HepG2 (cell line): Measurements from ENCODE around the gene VSIG10L2. TPM values are rescaled to one million over a fixed set of nuclear protein-coding genes. Genes with fewer than 3 reads are reported as not detected.

ENCODE experiments used
- ATAC-seq: fragments of 200-7000 bp; cut with Tn5 transposase; 3 replicates; pipeline ENCODE4 v1.9.1; 2020; ENCODE audit warnings: mild to moderate bottlenecking, moderate library complexity
- BruUV-seq: library from RNA; stranded (reverse); fragments of 400-500 nt; replicated peaks from 2 replicates; lab custom pipeline; 2021; lab: Mats Ljungman, UMichigan
- CTCF ChIA-PET: fragments of 300-600 bp; formaldehyde crosslinking; extraction: SDS; loops from one replicate; lab custom pipeline; 2021; ENCODE audit warnings: low total read pairs, inconsistent platforms, low intra/inter-chr PET ratio; lab: Yijun Ruan, JAX
- POLR2A ChIA-PET: fragments of 350-600 bp; sonication (Branson Sonifier 250); formaldehyde crosslinking; loops from one replicate; lab custom pipeline; 2020; ENCODE audit warnings: antibody characterized with exemption, inconsistent platforms; lab: Yijun Ruan, JAX
- DNase-seq: peaks from one replicate; pipeline ENCODE4 v3.0.0-alpha.2; 2015; ENCODE audit warnings: low spot score
- FAIRE-seq: peaks from 3 replicates; lab custom pipeline; 2011; peaks lifted over from hg19 to GRCh38; lab: Jason Lieb, UNC
- H2AFZ ChIP-seq: one replicate; pipeline ENCODE4 v1.6.1; 2011; ENCODE audit warnings: low read length, inconsistent platforms
- H3K27ac ChIP-seq: fragments of 300-600 bp; 3 replicates; pipeline ENCODE4 v1.8.0; 2011; ENCODE audit warnings: mixed run types, mild to moderate bottlenecking, mixed read lengths, low read length, inconsistent platforms; ENCODE audit not compliant: insufficient read depth; ENCODE audit errors: extremely low read length
- H3K27me3 ChIP-seq, 2 experiments: fragments of 200-600 bp in 1 of 2; 2 replicates in 1 of 2; 3 replicates in 1 of 2; pipeline versions ENCODE4 v1.6.0 to v1.8.0; 2011; ENCODE audit warnings: low read length in 2 of 2, mild to moderate bottlenecking in 2 of 2, moderate library complexity in 2 of 2, inconsistent platforms in 1 of 2; ENCODE audit not compliant: insufficient read depth in 2 of 2, control insufficient read depth in 1 of 2
- H3K36me3 ChIP-seq, 2 experiments: fragments of 200-600 bp in 1 of 2; replicated peaks in 1 of 2; 2 replicates in 1 of 2; 3 replicates in 1 of 2; pipeline versions ENCODE4 v1.5.1 to v1.8.0; 2011; ENCODE audit warnings: low read length in 2 of 2, inconsistent platforms in 1 of 2; ENCODE audit not compliant: insufficient read depth in 2 of 2, control insufficient read depth in 1 of 2
- H3K4me1 ChIP-seq: 2 replicates; pipeline ENCODE4 v1.5.1; 2012; ENCODE audit warnings: low read length, inconsistent platforms; ENCODE audit not compliant: insufficient read depth
- H3K4me2 ChIP-seq: 2 replicates; pipeline ENCODE4 v1.6.0; 2011; ENCODE audit warnings: low read depth, low read length, inconsistent platforms
- H3K4me3 ChIP-seq, 3 experiments: fragments of 200-600 bp in 1 of 3; sonication (generic), shearing (Covaris generic) in 1 of 3; replicated peaks in 1 of 3; 2 replicates each; pipeline ENCODE4 v1.5.1; 2011 to 2016; ENCODE audit warnings: low read length in 3 of 3, inconsistent platforms in 2 of 3, low read depth in 2 of 3, mild to moderate bottlenecking in 2 of 3, control low read depth in 1 of 3, mixed read lengths in 1 of 3; ENCODE audit not compliant: insufficient read depth in 1 of 3
- H3K79me2 ChIP-seq: one replicate; pipeline ENCODE4 v1.6.1; 2011; ENCODE audit warnings: low read length, inconsistent platforms; ENCODE audit not compliant: insufficient read depth
- H3K9ac ChIP-seq: 2 replicates; pipeline ENCODE4 v1.6.0; 2011; ENCODE audit warnings: mild to moderate bottlenecking, low read depth, low read length, inconsistent platforms; ENCODE audit not compliant: insufficient read depth
- H3K9me3 ChIP-seq: 2 replicates; pipeline ENCODE4 v1.5.1; 2012; ENCODE audit warnings: mild to moderate bottlenecking, low read length
- H4K20me1 ChIP-seq: 2 replicates; pipeline ENCODE4 v1.6.0; 2011; ENCODE audit warnings: inconsistent platforms, mild to moderate bottlenecking, low read length, moderate library complexity; ENCODE audit not compliant: insufficient read depth
- HOXA9 ChIP-seq: sonication (generic); formaldehyde crosslinking; IDR thresholded peaks from 2 replicates; pipeline ENCODE4 v1.8.1; 2022; ENCODE audit warnings: missing genetic modification reagents, mild to moderate bottlenecking, moderate library complexity, borderline replicate concordance
- KDM4B ChIP-seq: sonication (generic); formaldehyde crosslinking; IDR thresholded peaks from 2 replicates; pipeline ENCODE4 v1.4.0; 2020; ENCODE audit warnings: missing genetic modification reagents
- NR1H2 ChIP-seq: sonication (generic); formaldehyde crosslinking; IDR thresholded peaks from 2 replicates; pipeline ENCODE4 v1.8.1; 2022; ENCODE audit warnings: low read depth, missing genetic modification reagents, borderline replicate concordance
- ONECUT2 ChIP-seq: sonication (generic); formaldehyde crosslinking; IDR thresholded peaks from 2 replicates; pipeline ENCODE4 v1.4.0; 2020; ENCODE audit warnings: missing genetic modification reagents
- SIN3A ChIP-seq: IDR thresholded peaks from 2 replicates; pipeline ENCODE4 v1.6.1; 2011; ENCODE audit warnings: low read depth, mild to moderate bottlenecking, control low read depth, low read length, borderline replicate concordance
- TAF15 ChIP-seq: fragments of 200-400 bp; formaldehyde crosslinking; IDR thresholded peaks from one replicate; pipeline ENCODE4 v1.6.1; 2018; ENCODE audit warnings: mild to moderate bottlenecking, low read depth, low read length; ENCODE audit not compliant: poor library complexity, severe bottlenecking
- ZBTB7B ChIP-seq: sonication (generic); formaldehyde crosslinking; IDR thresholded peaks from 2 replicates; pipeline ENCODE4 v1.4.0; 2020; ENCODE audit warnings: missing genetic modification reagents
- ZFP62 ChIP-seq: sonication (generic); formaldehyde crosslinking; IDR thresholded peaks from 2 replicates; pipeline ENCODE4 v1.4.0; 2020; ENCODE audit warnings: missing genetic modification reagents
- ZNF30 ChIP-seq: sonication (generic); formaldehyde crosslinking; IDR thresholded peaks from 2 replicates; pipeline ENCODE4 v1.5.0; 2020; ENCODE audit warnings: mild to moderate bottlenecking, missing genetic modification reagents
- ZNF510 ChIP-seq: sonication (generic); formaldehyde crosslinking; IDR thresholded peaks from 2 replicates; pipeline ENCODE4 v1.4.0; 2020; ENCODE audit warnings: low read depth, mild to moderate bottlenecking, missing genetic modification reagents
- ZNF724P ChIP-seq: sonication (generic); formaldehyde crosslinking; IDR thresholded peaks from 2 replicates; pipeline ENCODE4 v1.8.0; 2022; ENCODE audit warnings: missing genetic modification reagents, borderline replicate concordance
- ZNF781 ChIP-seq: sonication (generic); formaldehyde crosslinking; IDR thresholded peaks from 2 replicates; pipeline ENCODE4 v1.5.1; 2020; ENCODE audit warnings: borderline replicate concordance, mild to moderate bottlenecking, missing genetic modification reagents; ENCODE audit errors: not compliant biosample characterization
- ZNF788 ChIP-seq: sonication (generic); formaldehyde crosslinking; IDR thresholded peaks from 2 replicates; pipeline ENCODE4 v1.5.0; 2020; ENCODE audit warnings: mild to moderate bottlenecking, missing genetic modification reagents, borderline replicate concordance
- WGBS: methylation state at CpG from one replicate; pipeline ENCODE4 v1.1.6; 2017; ENCODE audit warnings: low lambda C conversion rate; 5-methylcytosine and 5-hydroxymethylcytosine counted together
- in situ Hi-C: cut with HindIII; loops from 2 replicates; pipeline ENCODE4 v1.10.0; 2017; ENCODE audit warnings: low pct_unique_long_range_greater_than_20kb; ENCODE audit not compliant: extremely low pct_ligation_motif_present
- intact Hi-C: fragments of 100-400 bp; cut with micrococcal nuclease; formaldehyde crosslinking; loops from one replicate; pipeline ENCODE4 v1.10.0; 2022; ENCODE audit not compliant: unreplicated experiment
- polyA plus RNA-seq, 8 experiments: library from polyadenylated mRNA; depleted of rRNA in 3 of 8; stranded (reverse) in 7 of 8; unstranded in 1 of 8; fragments of >200 nt; fragmentation: Illumina TruSeq in 4 of 8; extraction: Trizol in 4 of 8; gene quantifications; 2 replicates each; pipeline versions ENCODE4 v1.2.1 to v1.2.3, GENCODE V29; 2011 to 2016; ENCODE audit warnings: low read depth in 4 of 8, missing spikeins in 1 of 8, mixed read lengths in 1 of 8; ENCODE audit not compliant: insufficient read depth in 1 of 8
- total RNA-seq, 5 experiments: library from RNA; depleted of rRNA; stranded (reverse); fragments of >200 nt; fragmentation: Illumina TruSeq; extraction: Trizol; gene quantifications; 2 replicates each; pipeline ENCODE4 v1.2.3, GENCODE V29; 2016; ENCODE audit warnings: low read depth in 1 of 5
- TF ChIP-seq, protein P1 (sequence below): sonication (generic); formaldehyde crosslinking; IDR thresholded peaks from one replicate; pipeline ENCODE4 v1.5.1; 2020; ENCODE audit warnings: mild to moderate bottlenecking, missing genetic modification reagents; ENCODE audit errors: not compliant biosample characterization
- TF ChIP-seq, protein P2 (sequence below): sonication (generic); formaldehyde crosslinking; IDR thresholded peaks from 2 replicates; pipeline ENCODE4 v1.4.0; 2020; ENCODE audit warnings: missing genetic modification reagents

Gene VSIG10L2
- total and polyA plus RNA-seq, 2 of the 13 experiments (the other 11 are each of a cell fraction or from before 2014, with no cell fraction given): 0.21 TPM; not detected in 1

DNA sequence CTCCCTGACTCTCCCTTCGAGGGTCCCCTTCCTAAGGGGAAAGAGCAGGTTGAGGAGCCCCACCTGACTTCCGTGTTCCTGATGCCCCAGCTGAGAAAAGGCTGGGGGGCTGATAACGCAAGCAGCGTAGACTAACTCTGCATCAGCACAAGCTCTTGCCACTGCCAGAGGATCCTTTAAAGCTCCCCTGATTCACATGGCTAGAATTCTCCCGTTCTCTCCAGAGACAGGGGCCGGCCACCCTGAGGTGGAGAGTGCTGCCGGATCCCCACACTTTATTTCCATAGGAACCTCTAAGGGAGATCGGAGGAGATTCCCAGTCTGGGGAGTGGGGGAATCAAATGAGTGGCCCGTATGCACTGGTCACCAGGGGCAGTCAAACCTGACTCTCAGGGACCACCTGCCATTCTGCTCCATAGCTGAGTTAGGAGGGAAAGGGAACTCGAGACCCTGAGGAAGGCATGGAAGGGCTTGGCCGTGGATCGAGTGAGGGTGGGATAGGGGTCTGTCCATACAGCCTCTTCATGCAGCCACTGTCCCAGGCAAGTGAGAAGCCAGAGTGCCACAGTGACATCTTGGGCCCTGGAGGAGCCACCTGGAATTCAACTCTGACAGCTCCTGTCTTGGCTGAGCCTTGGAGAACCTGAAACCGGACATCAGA, 1.4 kb upstream of the VSIG10L2 start:
- peaks cover 61% of the 10 kb centered on the region for H3K4me1 ChIP-seq
- H4K20me1 ChIP-seq: no peaks in the 10 kb centered on the region
- ATAC-seq: no peak
- CTCF ChIA-PET: no interaction called here
- peak overlapping the region; percentile 56; the same call in 1 of the 2 replicates for H3K4me2 ChIP-seq
- 58% methylated on average over 12 of the region's 13 CpGs for WGBS
- H3K4me3 ChIP-seq: no peak overlapping the region
- POLR2A ChIA-PET: interaction anchor here (1.4 kb wide), 1 partner anchor 242 kb away, joined by 4 read pairs; no protein-coding TSS in a partner anchor
- no TSS peak for BruUV-seq
- no peak overlapping the region for H3K9ac ChIP-seq
- FAIRE-seq: no peak
- H2AFZ ChIP-seq: no peak overlapping the region
- H3K27me3 ChIP-seq: peaks cover 0 to 3% of the 10 kb centered on the region in 2 experiments; a peak in 1 of 5 replicates
- TF ChIP-seq HOXA9 (CRISPR knock-in tag) (no peak), KDM4B (no peak), ZNF510 (CRISPR knock-in tag) (no peak), ZNF788 (CRISPR knock-in tag) (no peak), ZNF781 (no peak), ONECUT2 (CRISPR knock-in tag) (no peak), ZNF30 (CRISPR knock-in tag) (no peak), SIN3A (no peak), ZFP62 (CRISPR knock-in tag) (no peak), TAF15 (no peak), ZNF724P (CRISPR knock-in tag) (no peak), ZBTB7B (CRISPR knock-in tag) (no peak), NR1H2 (no peak)
- TF ChIP-seq, protein P1, sequence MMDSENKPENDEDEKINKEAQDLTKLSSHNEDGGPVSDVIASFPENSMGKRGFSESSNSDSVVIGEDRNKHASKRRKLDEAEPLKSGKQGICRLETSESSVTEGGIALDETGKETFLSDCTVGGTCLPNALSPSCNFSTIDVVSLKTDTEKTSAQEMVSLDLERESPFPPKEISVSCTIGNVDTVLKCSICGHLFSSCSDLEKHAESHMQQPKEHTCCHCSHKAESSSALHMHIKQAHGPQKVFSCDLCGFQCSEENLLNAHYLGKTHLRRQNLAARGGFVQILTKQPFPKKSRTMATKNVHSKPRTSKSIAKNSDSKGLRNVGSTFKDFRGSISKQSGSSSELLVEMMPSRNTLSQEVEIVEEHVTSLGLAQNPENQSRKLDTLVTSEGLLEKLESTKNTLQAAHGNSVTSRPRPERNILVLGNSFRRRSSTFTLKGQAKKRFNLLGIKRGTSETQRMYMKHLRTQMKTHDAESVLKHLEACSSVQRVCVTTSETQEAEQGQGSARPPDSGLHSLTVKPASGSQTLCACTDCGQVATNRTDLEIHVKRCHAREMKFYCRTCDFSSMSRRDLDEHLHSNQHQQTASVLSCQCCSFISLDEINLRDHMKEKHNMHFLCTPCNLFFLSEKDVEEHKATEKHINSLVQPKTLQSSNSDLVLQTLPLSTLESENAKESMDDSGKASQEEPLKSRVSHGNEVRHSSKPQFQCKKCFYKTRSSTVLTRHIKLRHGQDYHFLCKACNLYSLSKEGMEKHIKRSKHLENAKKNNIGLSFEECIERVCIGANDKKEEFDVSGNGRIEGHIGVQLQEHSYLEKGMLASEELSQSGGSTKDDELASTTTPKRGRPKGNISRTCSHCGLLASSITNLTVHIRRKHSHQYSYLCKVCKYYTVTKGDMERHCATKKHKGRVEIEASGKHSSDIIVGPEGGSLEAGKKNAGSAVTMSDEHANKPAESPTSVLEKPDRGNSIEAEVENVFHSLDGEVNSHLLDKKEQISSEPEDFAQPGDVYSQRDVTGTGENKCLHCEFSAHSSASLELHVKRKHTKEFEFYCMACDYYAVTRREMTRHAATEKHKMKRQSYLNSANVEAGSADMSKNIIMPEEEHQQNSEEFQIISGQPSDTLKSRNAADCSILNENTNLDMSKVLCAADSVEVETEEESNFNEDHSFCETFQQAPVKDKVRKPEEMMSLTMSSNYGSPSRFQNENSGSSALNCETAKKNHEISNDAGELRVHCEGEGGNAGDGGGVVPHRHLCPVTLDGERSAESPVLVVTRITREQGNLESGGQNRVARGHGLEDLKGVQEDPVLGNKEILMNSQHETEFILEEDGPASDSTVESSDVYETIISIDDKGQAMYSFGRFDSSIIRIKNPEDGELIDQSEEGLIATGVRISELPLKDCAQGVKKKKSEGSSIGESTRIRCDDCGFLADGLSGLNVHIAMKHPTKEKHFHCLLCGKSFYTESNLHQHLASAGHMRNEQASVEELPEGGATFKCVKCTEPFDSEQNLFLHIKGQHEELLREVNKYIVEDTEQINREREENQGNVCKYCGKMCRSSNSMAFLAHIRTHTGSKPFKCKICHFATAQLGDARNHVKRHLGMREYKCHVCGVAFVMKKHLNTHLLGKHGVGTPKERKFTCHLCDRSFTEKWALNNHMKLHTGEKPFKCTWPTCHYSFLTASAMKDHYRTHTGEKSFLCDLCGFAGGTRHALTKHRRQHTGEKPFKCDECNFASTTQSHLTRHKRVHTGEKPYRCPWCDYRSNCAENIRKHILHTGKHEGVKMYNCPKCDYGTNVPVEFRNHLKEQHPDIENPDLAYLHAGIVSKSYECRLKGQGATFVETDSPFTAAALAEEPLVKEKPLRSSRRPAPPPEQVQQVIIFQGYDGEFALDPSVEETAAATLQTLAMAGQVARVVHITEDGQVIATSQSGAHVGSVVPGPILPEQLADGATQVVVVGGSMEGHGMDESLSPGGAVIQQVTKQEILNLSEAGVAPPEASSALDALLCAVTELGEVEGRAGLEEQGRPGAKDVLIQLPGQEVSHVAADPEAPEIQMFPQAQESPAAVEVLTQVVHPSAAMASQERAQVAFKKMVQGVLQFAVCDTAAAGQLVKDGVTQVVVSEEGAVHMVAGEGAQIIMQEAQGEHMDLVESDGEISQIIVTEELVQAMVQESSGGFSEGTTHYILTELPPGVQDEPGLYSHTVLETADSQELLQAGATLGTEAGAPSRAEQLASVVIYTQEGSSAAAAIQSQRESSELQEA (CRISPR knock-in tag): no peak
- TF ChIP-seq, protein P2, sequence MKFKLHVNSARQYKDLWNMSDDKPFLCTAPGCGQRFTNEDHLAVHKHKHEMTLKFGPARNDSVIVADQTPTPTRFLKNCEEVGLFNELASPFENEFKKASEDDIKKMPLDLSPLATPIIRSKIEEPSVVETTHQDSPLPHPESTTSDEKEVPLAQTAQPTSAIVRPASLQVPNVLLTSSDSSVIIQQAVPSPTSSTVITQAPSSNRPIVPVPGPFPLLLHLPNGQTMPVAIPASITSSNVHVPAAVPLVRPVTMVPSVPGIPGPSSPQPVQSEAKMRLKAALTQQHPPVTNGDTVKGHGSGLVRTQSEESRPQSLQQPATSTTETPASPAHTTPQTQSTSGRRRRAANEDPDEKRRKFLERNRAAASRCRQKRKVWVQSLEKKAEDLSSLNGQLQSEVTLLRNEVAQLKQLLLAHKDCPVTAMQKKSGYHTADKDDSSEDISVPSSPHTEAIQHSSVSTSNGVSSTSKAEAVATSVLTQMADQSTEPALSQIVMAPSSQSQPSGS: no peak
- H3K36me3 ChIP-seq: no peaks in the 10 kb centered on the region
- H3K79me2 ChIP-seq: no peaks in the 10 kb centered on the region
- H3K9me3 ChIP-seq: no peaks in the 10 kb centered on the region
- in situ Hi-C loops (loop anchor here (5.0 kb wide), 1 partner anchor 118 kb away; the partner anchor contains the start of gene CDON), intact Hi-C loops (no loop called here)
- no peak overlapping the region for H3K27ac ChIP-seq
- no peak for DNase-seq
